Activated CD4-positive, alpha-beta T cell treated with anti-CD3 and anti-CD28 coated beads for 48 hours (primary cell): Measurements from ENCODE around the gene CCDC85C.

ENCODE experiments used
- DNase-seq: peaks from one replicate; pipeline ENCODE4 v3.0.0-alpha.2; 2020

Gene CCDC85C

GRCh38 chr14:99604766-99605298 is 825 bp upstream of the CCDC85C start:
- DNase-seq: peak; percentile 45

- DNase-seq: peak; percentile 93
Measured at GRCh38 chr14:99604278-99604765, 315 bp upstream of the CCDC85C start.

DNA sequence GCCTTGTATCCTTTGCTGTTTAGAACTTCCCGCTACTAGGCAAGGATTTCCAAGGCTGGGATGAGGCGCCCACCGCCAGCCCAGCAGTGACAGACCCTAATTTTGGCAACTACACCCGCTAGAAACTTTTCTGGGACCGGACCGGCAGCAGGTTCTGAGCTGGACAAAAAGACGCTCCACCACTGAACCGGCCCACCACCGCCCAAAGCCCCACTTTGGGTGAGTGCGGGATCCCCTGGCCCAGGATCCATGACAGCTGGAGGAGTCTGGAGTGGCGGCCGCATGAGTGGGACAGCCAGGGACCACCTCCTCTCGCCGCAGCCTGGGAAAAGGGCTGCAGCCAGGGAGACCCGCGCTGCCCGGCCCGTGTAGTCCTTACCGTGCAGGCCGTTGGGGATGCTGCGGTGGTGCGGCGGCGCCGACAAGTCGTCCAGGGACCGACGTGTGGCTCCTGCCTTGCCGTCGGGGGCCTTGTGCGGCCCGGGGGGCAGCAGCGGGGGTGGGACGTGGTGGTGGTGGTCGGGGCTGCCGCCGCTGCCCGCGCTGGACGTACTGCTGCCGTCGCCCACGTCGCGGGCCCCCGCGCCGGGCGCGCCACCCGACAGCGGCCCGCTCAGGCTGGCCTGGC is 1.1 kb downstream of the CCDC85C start:
- DNase-seq: no peak

GRCh38 chr14:99602054-99602787 is 1.8 kb downstream of the CCDC85C start:
- DNase-seq: no peak

DNA sequence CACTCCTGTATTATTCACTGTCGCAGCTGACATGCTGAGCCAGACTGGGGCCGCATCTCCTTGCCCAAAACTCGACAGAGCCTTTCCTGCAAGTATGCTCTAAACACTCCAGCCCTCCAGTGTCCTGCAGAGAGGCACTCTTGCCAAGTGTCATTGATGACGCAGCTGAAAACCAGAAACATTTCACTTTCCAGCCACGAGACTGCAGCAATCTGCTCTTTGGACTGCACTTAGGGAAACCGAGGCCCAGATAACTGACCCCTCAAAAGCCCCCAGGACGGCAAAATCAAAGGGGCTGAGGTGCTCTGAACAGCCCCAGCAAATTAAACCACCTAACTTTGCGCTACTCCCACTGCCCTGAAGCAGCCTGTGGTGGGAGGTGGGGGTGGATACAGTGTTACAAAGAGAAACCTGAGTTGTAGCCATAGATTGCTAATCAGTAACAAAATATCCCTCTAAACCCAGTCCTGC is 2.6 kb downstream of the CCDC85C start:
- no peak for DNase-seq

DNA sequence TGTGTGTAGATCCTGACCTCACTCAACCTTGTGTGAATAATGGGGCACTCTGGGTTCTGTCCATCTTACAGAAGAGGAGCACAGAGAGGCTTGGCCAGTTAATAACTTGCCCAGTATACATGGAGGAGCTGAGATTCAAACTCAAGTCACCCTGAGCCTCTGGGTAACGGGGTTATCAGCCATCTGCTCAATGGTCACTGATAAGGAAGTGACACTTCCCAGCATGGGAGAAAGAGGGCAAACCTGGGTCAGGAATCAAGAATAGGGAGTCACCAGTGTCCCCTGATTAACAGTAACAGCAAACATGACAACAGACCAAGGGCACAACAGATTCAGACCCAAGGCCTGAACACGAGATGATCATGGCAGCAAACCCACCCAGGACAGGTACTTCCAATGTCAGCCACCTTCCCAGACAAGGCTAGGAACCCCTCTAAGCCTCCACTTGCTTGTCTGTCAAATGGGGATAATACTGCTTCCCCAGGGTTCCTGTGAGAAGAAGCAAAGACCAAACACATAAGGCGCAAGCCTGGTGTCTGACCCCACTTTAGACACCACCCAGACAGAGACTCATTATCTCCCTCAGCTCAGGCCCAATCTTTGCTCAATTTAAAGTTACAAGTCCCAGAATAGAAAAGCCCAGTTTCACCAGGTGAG is 3.6 kb downstream of the CCDC85C start:
- DNase-seq: no peak

DNA sequence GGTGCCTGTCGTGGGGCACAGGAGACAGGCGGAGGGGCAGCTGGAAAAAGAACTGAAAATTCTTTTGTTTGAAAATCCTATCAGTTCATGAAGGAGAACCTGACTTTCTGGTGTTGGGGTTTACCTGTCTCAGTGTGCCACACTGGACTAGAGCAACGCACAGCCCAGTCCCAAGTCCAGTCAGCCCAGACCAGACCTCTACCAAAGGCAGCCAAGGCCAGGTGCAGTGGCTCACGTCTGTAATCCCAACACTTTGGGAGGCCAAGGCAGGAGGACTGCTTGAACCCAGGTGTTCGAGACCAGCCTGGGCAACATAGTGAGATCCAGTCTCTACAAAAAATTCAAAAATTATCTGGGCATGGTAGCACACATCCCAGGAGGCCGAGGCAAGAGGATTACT is 4.6 kb downstream of the CCDC85C start:
- no peak for DNase-seq

DNA sequence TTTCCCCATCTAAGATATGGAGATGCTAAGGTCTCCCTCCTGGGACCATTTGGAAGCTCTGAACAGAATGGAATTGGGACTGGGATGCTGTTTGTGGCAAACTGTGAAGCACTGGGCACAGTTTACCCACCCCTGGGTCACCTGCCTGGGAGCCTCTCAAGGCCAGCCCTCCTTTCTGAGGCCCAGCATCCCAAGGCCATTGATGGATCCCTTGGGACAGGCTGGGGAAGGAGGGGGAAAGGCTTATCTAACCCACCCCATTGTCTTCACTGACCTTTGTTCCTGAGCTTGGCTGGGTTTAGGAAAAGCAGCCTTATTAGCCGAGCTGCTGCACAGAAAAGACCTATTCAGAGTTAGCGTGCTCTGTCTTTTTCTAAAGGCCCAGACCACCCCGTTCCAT is 5.2 kb downstream of the CCDC85C start:
- DNase-seq: no peak

GRCh38 chr14:99597911-99598600 is 6.0 kb downstream of the CCDC85C start:
- DNase-seq: no peak

GRCh38 chr14:99596772-99597171 is 7.2 kb downstream of the CCDC85C start:
- no peak for DNase-seq

DNA sequence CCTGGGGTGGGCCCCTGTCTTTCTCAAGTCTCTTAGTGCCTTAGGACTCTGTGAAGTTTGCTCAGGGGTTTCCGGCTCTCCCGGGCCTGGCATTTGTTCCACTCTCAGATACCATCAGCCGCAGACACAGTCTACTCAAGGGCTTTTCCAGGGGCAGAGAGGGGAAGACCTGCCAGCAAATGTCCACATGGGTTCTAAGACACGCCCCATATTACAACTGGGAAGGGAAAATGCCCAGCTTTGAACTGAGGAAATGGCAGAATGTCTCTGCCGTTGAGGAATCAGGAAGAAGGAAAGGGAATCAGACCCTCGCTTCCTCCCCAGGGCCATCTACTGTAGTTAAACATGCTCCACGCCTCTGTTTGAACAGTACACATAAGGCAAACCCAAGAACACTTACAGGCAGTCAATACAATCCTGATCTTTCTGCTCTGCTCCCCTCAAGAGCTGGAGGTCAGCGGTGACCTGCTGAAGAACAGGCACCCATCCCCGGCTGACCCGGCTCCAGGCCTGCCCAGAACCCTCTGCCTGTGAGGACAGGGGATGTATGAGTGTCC is 7.9 kb downstream of the CCDC85C start:
- no peak for DNase-seq

DNA sequence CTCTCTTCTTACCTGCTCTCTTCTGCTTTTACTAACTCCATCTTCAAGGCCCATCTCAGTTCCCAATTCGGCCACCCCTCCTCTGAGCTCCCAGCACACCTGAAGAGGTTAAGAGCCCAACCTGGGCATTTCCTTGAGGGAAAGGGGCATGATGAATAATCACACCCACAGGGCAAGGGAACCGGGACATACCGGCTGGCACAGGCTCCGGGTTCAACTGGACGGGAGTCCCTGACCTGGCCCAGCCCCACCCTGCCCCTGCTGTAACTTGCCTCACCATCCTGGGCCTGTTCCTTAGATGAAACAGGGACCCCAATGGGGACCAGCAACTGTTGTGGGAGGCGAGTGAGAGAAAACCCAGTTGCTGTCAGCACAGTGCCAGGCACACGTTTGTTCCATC is 8.5 kb downstream of the CCDC85C start:
- no peak for DNase-seq

- DNase-seq: peak; percentile 48
Measured at GRCh38 chr14:99595034-99595433, 9.0 kb downstream of the CCDC85C start.

GRCh38 chr14:99593971-99594841 is 9.8 kb downstream of the CCDC85C start:
- DNase-seq: no peak

GRCh38 chr14:99592933-99593753 is 10.9 kb downstream of the CCDC85C start:
- no peak for DNase-seq

- no peak for DNase-seq
Measured at GRCh38 chr14:99592394-99592793, 11.6 kb downstream of the CCDC85C start.

GRCh38 chr14:99590746-99591555 is 13.1 kb downstream of the CCDC85C start:
- no peak for DNase-seq

- no peak for DNase-seq
Measured at GRCh38 chr14:99589651-99590530, 14.1 kb downstream of the CCDC85C start.

DNA sequence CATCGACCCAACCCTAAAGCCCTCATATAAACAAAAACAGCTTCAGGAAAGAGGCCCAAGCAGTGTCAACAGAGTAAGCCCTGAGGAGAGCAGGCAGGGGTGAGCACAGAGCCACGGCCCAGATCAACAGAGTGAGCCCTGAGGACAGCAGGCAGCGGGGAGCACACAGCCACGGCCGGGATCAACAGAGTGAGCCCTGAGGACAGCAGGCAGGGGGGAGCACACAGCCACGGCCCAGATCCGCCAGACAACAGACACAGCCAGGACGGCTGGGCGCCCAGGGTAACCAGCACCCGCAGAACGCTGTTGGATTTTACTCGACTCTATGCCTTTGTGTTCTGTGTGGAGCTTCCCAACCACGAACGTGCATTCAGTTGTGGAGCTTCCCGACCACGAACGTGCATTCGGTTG is 15.0 kb downstream of the CCDC85C start:
- no peak for DNase-seq
